Stimulated activated CD8-positive, alpha-beta memory T cell treated with anti-CD3 and anti-CD28 coated beads, Interleukin-15, amount 100 ng/mL, for 24 hours (primary cell): ENCODE measurements around the gene GALNT18.

Experiments
- DNase-seq: peaks from one replicate; pipeline ENCODE4 v3.0.0-alpha.2; 2020; ENCODE audit warnings: low read depth

Gene GALNT18

GRCh38 chr11:11621573-11622339 is at the start of gene GALNT18:
Gene GALNT18 (minus strand): TSS chr11:11622005.
- peak; percentile 36 for DNase-seq

GRCh38 chr11:11670574-11670973 is 48.8 kb upstream of the GALNT18 start:
- no peak for DNase-seq

- DNase-seq = no peak
Measured at GRCh38 chr11:11669233-11669846, 47.5 kb upstream of the GALNT18 start.

GRCh38 chr11:11668781-11669180 is 47.0 kb upstream of the GALNT18 start:
- no peak for DNase-seq

- DNase-seq = no peak
Measured at GRCh38 chr11:11668274-11668673, 46.5 kb upstream of the GALNT18 start.

GRCh38 chr11:11667056-11667455 is 45.3 kb upstream of the GALNT18 start:
- no peak for DNase-seq

- no peak for DNase-seq
Measured at GRCh38 chr11:11665407-11665806, 43.6 kb upstream of the GALNT18 start.

- DNase-seq = no peak
Measured at GRCh38 chr11:11663907-11664306, 42.1 kb upstream of the GALNT18 start.

- no peak for DNase-seq
Measured at GRCh38 chr11:11662578-11662977, 40.8 kb upstream of the GALNT18 start.

GRCh38 chr11:11661326-11662040 is 39.7 kb upstream of the GALNT18 start:
- no peak for DNase-seq

- no peak for DNase-seq
Measured at GRCh38 chr11:11660363-11660740, 38.5 kb upstream of the GALNT18 start.

- no peak for DNase-seq
Measured at GRCh38 chr11:11659567-11660362, 38.0 kb upstream of the GALNT18 start.

- no peak for DNase-seq
Measured at GRCh38 chr11:11657218-11657955, 35.6 kb upstream of the GALNT18 start.

- DNase-seq = no peak
Measured at GRCh38 chr11:11641581-11641980, 19.8 kb upstream of the GALNT18 start.

GRCh38 chr11:11640996-11641395 is 19.2 kb upstream of the GALNT18 start:
- DNase-seq = no peak

- DNase-seq = no peak
Measured at GRCh38 chr11:11640152-11640551, 18.3 kb upstream of the GALNT18 start.

- DNase-seq = no peak
Measured at GRCh38 chr11:11636671-11637070, 14.9 kb upstream of the GALNT18 start.

GRCh38 chr11:11635443-11635842 is 13.6 kb upstream of the GALNT18 start:
- DNase-seq = no peak

GRCh38 chr11:11629368-11629767 is 7.6 kb upstream of the GALNT18 start:
- DNase-seq = no peak

GRCh38 chr11:11628651-11629050 is 6.8 kb upstream of the GALNT18 start:
- no peak for DNase-seq

- no peak for DNase-seq
Measured at GRCh38 chr11:11626128-11626527, 4.3 kb upstream of the GALNT18 start.

- DNase-seq = no peak
Measured at GRCh38 chr11:11624926-11625325, 3.1 kb upstream of the GALNT18 start.
